ENCODE measurements around the gene AMIGO3.

GRCh38 chr3:49724586-49724985, 5.1 kb upstream of the AMIGO3 start:
- TF ChIP-seq EZH2 (IDR thresholded peaks at IDR 0.05; ENCODE audit: low read depth) = no peak
- no peak for TF ChIP-seq CTCF (conservative IDR thresholded peaks at IDR 0.05)
